NCI-H510A treated with DMSO at 0.1 percent for 48 hours (cell line): ENCODE measurements around the gene APOC3.

Experiments used
- DNase-seq: peaks from one replicate; lab custom pipeline; 2025; lab: John Stamatoyannopoulos, UW

The APOC3 gene

GRCh38 chr11:116804001-116804400, 25.7 kb upstream of the APOC3 start:
- no peak for DNase-seq

- DNase-seq = no peak
These were observed 22.0 kb upstream of the APOC3 start for GRCh38 chr11:116807601-116808261.

DNA sequence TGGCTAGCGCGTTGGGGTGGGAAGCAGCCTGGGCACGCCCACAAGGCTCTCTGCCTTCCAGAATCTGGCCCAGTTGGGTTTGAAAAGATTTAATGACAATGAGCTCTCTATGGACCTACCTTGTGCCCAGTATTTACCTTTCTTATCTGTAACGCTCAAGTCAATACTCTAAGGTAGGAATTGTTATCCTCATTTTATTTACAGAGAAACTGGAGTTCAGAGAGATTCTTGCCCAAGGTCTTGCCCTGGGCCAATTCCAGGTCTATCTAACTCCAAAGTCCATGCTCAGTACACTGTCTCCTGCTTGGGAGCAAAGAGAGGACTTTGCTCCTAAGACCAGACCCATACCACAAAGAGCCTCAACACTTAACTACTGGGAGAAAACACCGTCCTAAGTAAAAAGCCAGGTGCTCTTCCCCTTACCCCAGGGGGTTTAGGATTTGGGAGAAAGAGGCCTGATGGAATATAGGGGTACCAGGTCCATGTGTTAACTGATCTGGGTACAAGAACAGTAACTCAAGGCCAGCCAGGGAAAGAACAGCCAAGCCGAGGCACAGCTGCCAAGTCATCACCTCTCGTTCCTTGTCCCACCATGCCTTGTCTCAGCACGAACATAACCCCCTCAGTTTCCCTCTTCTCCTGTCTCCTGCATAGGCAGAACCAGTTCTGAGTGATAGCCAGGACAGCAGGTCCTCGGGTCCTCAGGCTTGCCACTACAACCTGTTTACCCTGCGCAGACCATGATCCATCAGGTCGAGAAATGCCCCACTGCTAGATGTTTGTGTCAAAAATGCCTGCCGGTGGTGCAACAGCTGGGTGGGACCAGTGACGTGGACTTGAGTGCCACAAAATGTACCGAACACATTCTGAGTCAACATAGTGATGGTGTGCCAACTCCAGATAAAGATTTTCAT, 21.2 kb upstream of the APOC3 start:
- DNase-seq = no peak

GRCh38 chr11:116811194-116811593, 18.5 kb upstream of the APOC3 start:
- DNase-seq = no peak

GRCh38 chr11:116812109-116812508, 17.6 kb upstream of the APOC3 start:
- no peak for DNase-seq

- no peak for DNase-seq
These were observed 16.5 kb upstream of the APOC3 start for GRCh38 chr11:116813170-116813569.

DNA sequence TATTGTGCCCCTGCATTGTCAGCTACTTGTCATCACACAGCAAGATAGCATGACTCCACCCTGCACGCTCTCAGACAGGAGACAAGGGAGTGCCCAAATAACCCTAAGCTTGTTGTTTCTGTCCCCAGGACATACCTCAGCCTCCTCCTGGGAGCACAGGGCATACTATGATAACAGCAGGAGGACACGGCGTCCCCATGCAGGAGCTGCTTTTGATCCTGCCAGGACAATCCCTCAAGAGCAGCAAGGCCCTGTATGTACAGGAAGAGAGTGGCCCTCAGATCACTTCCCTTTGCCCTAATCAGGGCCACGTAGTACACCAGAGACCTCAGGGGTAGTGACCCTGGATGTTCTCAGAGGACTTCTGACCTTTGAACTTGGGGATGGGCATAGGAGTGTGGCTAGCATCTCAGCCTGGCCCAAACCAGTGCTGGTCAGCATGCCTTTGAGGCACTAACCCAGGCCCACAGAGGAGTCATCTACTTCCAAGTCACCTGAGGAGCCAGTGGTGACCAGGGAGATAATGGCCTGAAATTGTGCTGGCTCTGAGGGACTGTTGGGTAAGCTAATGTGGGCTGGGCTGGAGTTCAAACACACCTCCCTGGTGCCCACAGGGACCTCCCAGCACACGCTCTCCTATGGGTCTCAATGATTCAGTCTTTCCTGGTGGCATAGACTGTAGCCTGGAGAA, 15.8 kb upstream of the APOC3 start:
- no peak for DNase-seq

- no peak for DNase-seq
These were observed 15.2 kb upstream of the APOC3 start for GRCh38 chr11:116814502-116814901.

- DNase-seq = no peak
These were observed 10.7 kb upstream of the APOC3 start for GRCh38 chr11:116819049-116819448.

DNA sequence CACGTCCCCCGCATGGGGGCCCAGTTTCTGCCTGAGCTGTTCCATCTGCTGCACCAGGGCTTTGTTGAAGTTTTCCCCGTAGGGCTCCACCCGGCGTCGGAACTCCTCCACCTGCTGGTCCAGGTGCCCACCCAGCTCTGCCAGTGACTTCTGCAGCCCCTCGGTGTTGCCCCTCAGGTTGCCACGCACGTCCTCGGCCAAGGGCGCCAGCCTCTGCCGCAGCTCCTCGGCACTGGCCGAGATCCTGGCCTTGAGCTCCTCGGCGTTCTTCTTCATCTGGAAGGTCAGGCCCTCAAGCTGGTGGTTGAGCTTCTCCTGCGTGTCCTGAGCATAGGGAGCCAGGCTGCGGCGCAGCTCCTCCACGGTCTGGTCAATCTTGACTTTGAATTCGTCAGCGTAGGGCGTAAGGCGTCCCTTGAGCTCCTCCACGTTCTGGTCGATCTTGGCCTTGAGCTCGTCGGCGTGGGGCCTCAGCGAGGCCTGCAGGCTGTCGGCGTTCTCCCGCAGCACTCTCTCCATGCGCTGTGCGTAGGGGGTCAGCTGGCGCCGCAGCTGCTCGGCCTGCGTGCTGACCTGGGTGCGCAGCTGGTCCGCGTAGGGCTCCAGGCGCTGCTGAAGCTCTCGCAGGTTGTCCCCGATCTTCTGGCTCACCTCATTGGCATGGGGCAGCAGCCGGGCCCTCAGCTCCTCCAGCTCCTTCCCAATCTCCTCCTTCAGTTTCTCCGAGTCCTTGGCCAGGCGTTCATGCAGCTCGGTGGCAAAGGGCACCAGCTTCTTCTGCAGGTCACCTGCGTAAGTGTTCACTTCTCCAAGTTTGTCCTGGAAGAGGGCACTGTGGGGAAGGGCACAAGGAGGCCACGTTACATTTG, 8.4 kb upstream of the APOC3 start:
- DNase-seq = no peak

GRCh38 chr11:116822575-116822974, 7.1 kb upstream of the APOC3 start:
- DNase-seq = no peak

- DNase-seq = no peak
These were observed 6.5 kb upstream of the APOC3 start, which contains the start of gene APOA4 for GRCh38 chr11:116823031-116823843. APOA4 (minus strand) TSS chr11:116823304; CDS start chr11:116823191, 113 bp downstream.

- DNase-seq = no peak
These were observed 4.3 kb upstream of the APOC3 start for GRCh38 chr11:116825434-116825833.

- DNase-seq = no peak
These were observed 3.6 kb upstream of the APOC3 start for GRCh38 chr11:116825854-116826750.

DNA sequence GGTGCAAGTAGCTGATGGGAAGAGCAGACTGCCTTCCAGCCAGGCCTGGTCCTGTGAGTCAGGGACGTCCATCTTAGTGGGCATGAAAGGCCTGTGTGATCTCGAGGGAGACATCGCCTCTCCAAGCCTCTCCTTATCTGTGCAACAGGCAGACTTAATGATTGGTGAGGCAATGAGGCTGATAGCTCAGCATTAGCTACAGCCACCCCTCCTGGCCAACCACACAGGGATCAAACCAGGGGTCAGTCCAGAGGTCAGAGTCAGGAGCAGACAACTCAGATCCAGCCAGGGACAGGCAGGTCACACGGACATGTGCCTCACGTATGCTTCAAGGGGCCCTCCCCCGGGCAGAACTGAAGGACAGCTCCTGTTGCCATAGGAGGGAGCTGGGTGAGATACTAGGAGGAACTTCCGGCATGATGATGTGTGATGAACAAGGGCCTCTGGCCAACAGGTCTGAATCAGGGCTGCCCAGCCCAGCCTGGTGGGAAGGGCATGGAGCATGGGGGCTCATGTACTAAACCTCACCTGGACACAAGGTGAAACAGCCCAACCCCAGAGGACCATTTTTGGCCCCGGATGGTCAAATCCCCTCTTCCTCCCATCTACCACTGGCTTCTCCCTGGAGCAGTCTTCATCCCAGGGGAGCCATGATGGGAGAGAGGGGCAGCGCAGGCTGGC, 2.8 kb upstream of the APOC3 start:
- no peak for DNase-seq

GRCh38 chr11:116827461-116827860, 2.2 kb upstream of the APOC3 start:
- no peak for DNase-seq

DNA sequence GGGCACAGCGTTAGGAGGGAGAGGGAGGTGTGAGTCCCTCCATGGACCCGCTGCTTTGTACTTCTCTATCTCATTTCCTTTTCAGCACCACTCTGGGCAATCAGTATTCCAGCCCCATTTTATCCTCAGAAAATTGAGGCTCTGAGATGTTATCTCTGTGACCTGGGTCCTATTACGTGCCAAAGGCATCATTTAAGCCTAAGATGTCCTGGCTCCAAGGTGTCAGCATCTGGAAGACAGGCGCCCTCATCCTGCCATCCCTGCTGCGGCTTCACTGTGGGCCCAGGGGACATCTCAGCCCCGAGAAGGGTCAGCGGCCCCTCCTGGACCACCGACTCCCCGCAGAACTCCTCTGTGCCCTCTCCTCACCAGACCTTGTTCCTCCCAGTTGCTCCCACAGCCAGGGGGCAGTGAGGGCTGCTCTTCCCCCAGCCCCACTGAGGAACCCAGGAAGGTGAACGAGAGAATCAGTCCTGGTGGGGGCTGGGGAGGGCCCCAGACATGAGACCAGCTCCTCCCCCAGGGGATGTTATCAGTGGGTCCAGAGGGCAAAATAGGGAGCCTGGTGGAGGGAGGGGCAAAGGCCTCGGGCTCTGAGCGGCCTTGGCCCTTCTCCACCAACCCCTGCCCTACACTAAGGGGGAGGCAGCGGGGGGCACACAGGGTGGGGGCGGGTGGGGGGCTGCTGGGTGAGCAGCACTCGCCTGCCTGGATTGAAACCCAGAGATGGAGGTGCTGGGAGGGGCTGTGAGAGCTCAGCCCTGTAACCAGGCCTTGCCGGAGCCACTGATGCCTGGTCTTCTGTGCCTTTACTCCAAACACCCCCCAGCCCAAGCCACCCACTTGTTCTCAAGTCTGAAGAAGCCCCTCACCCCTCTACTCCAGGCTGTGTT, 829 bp upstream of the APOC3 start:
- DNase-seq = no peak
